ENCODE results near the gene TLR6.
A peak's percentile ranks its signal among the peaks of the same experiment; 100 is the strongest.

The TLR6 gene

DNA sequence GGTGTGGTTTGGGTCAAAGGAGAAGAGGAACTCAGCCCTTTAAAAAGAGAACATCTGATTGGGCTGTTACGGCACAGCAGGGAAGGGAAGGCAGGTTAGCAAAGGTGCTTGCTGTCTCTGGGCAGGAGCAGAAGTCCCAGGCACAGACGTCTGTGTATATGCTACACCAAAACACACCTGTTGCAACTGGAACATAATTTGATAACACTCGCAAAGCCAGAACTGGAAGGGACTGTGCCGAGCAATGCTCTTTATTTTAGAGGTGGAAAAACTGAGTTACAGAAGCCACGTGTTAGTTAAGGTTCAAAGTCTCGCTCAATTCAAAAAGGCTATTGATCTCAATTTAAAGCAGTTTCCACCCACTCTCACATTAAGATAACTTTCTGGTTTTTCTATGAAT is 8.8 kb upstream of the TLR6 start:
- DNase-seq (ENCODE audit: low read depth), result no peak
- H3K4me3 ChIP-seq (ENCODE audit: low read depth, low read length), result no peak overlapping the region
- TF ChIP-seq MAX (IDR thresholded peaks at IDR 0.05; ENCODE audit: low read depth, low read length), result no peak
- no peak for TF ChIP-seq MYC (IDR thresholded peaks at IDR 0.05; ENCODE audit: low read depth, low read length)
- TF ChIP-seq POLR2A (IDR thresholded peaks at IDR 0.05; ENCODE audit: extremely low read depth, insufficient read length), result no peak
- TF ChIP-seq, protein P1, sequence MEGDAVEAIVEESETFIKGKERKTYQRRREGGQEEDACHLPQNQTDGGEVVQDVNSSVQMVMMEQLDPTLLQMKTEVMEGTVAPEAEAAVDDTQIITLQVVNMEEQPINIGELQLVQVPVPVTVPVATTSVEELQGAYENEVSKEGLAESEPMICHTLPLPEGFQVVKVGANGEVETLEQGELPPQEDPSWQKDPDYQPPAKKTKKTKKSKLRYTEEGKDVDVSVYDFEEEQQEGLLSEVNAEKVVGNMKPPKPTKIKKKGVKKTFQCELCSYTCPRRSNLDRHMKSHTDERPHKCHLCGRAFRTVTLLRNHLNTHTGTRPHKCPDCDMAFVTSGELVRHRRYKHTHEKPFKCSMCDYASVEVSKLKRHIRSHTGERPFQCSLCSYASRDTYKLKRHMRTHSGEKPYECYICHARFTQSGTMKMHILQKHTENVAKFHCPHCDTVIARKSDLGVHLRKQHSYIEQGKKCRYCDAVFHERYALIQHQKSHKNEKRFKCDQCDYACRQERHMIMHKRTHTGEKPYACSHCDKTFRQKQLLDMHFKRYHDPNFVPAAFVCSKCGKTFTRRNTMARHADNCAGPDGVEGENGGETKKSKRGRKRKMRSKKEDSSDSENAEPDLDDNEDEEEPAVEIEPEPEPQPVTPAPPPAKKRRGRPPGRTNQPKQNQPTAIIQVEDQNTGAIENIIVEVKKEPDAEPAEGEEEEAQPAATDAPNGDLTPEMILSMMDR (IDR thresholded peaks at IDR 0.05; ENCODE audit: low read depth, low read length), result no peak

DNA sequence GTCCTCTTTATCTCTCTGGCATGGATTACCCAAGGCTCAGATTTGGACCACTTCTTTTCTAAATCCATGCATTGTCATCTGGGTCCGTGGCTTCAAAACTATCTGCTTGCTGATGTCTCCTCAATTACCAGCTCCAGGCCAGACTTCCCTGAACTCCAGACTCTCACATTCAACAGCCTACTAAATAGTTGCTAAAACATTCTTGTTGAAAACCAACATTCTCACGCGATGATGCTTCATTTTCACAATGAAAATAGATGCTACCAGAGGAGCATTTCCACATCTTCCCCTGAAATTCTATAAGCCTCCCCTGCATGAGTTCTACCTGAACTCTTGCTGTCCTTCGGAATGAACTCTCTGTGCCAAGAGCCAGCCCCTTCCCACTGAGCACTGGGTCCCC is 5.2 kb upstream of the TLR6 start:
- H3K4me3 ChIP-seq (ENCODE audit: low read depth, low read length), result no peak overlapping the region
- TF ChIP-seq MYC (IDR thresholded peaks at IDR 0.05; ENCODE audit: low read depth, low read length) (no peak), MAX (IDR thresholded peaks at IDR 0.05; ENCODE audit: low read depth, low read length) (no peak), POLR2A (IDR thresholded peaks at IDR 0.05; ENCODE audit: extremely low read depth, insufficient read length) (no peak)
- TF ChIP-seq, protein P1 (IDR thresholded peaks at IDR 0.05; ENCODE audit: low read depth, low read length), result no peak
- no peak for DNase-seq (ENCODE audit: low read depth)

DNA sequence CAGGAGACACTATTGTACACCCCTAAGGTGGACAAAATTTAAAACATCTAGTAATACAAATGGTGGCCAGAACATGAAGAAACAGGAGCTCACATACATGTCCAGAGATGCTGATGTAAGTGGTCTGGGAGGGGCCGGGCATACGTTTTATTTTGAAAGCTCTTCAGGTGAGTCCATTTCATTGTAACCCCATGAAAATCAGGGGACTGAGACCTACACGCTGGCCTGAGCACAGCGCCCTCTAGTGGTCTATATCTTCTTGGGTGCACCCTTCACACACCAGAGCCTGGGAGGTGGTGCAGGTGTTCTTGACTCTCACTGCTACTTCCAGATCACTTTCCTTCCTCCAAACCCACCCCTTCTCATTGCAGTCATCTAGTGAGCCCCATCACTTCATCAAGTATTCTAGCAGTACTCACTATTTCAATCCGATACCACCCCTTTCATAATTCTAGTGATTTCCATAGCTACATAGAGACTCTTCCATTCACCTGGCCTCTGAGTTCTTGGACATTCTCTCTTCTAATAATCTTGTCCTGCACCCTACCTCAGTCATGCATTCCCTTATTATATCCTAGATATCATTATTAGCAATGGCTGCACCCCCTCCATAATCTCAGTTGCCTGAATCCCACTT is 4.3 kb upstream of the TLR6 start:
- no peak overlapping the region for H3K4me3 ChIP-seq (ENCODE audit: low read depth, low read length)
- TF ChIP-seq MYC (IDR thresholded peaks at IDR 0.05; ENCODE audit: low read depth, low read length), result no peak
- TF ChIP-seq MAX (IDR thresholded peaks at IDR 0.05; ENCODE audit: low read depth, low read length), result 0 out of 2 replicates have a peak, but pooled peaks have one; percentile 10
- TF ChIP-seq, protein P1 (IDR thresholded peaks at IDR 0.05; ENCODE audit: low read depth, low read length), result peak; percentile 97
- peak; percentile 84 for DNase-seq (ENCODE audit: low read depth)

- TF ChIP-seq POLR2A (IDR thresholded peaks at IDR 0.05; ENCODE audit: extremely low read depth, insufficient read length) (no peak), MYC (IDR thresholded peaks at IDR 0.05; ENCODE audit: low read depth, low read length) (no peak), MAX (IDR thresholded peaks at IDR 0.05; ENCODE audit: low read depth, low read length) (no peak)
- TF ChIP-seq, protein P1 (IDR thresholded peaks at IDR 0.05; ENCODE audit: low read depth, low read length), result no peak
- H3K4me3 ChIP-seq (ENCODE audit: low read depth, low read length), result no peak overlapping the region
- DNase-seq (ENCODE audit: low read depth), result no peak
These were observed 2.9 kb upstream of the TLR6 start for GRCh38 chr4:38859501-38859900.

DNA sequence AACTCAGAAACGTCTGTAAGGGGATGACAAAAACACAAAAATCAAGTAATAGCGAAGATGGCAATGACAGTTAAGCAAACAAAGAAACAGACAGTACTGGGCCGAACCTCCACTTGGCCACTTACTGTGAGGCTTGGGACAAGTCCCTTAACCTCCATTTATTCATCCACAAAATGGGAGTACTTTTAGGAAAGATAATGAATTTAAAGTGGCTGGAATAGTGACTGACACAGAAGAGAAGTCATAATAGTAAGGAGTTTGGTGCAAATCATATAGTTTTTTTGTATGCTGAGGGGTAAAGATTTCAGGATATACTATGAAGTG is 1.4 kb upstream of the TLR6 start:
- peak overlapping the region; percentile 48 for H3K4me3 ChIP-seq (ENCODE audit: low read depth, low read length)
- no peak for DNase-seq (ENCODE audit: low read depth)
- TF ChIP-seq, protein P1 (IDR thresholded peaks at IDR 0.05; ENCODE audit: low read depth, low read length), result no peak
- TF ChIP-seq MAX (IDR thresholded peaks at IDR 0.05; ENCODE audit: low read depth, low read length) (peak; percentile 32; the same call in 1 of the 2 replicates), MYC (IDR thresholded peaks at IDR 0.05; ENCODE audit: low read depth, low read length) (no peak)
